HG03139 (cell line): ENCODE data around the gene MXD4.

ENCODE experiments used
- ATAC-seq: cut with Tn5 transposase; IDR thresholded peaks from one replicate; pipeline ENCODE4 v1.9.1; 2021; ENCODE audit not compliant: unreplicated experiment

The MXD4 gene

GRCh38 chr4:2264481-2265041, 2.7 kb upstream of the MXD4 start:
- ATAC-seq = no peak

GRCh38 chr4:2263926-2264321, 2.0 kb upstream of the MXD4 start:
- no peak for ATAC-seq

GRCh38 chr4:2262944-2263250, 988 bp upstream of the MXD4 start:
- ATAC-seq = no peak

DNA sequence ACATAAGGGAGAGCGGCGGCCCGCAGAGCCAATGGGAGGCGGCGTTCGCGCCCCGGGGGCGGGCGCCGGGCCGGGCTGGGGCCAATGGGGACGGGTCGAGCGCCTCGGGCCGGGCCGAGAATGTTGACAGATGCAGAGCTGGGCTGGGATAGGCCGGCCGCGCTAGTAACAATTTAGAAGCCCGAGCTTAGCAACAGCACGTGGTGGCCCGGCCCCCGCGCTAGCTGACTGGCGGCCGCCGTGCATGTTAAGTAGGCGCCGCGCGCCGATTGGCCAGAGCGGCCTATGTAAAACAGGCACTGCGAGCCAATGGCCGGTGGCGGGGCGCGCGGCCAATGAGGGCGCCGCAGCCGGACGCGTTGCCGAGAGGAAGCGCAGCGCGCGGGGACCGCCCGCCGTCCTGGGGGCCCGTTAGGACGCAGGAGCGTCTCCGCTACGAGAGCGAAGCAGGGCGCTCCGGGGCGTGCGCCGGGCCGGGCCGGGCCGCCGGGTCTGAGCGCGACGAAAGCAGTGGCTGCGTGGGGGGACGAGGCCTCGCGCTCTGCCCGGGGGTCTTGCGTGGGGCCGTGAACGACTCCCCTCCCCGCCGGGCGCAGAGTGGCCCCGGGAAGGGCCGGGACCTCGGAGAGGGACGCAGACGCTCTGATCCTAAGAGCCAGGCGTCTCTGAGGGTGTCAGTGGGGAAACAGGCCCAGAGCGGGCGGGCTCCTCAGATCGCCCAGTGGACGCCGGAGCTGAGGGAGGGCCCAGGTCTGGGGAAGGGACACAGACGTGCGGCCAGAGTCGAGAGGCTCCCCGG, 435 bp upstream of the MXD4 start:
- peak; percentile 85 for ATAC-seq

GRCh38 chr4:2261110-2261852, 628 bp downstream of the MXD4 start:
- ATAC-seq = no peak

DNA sequence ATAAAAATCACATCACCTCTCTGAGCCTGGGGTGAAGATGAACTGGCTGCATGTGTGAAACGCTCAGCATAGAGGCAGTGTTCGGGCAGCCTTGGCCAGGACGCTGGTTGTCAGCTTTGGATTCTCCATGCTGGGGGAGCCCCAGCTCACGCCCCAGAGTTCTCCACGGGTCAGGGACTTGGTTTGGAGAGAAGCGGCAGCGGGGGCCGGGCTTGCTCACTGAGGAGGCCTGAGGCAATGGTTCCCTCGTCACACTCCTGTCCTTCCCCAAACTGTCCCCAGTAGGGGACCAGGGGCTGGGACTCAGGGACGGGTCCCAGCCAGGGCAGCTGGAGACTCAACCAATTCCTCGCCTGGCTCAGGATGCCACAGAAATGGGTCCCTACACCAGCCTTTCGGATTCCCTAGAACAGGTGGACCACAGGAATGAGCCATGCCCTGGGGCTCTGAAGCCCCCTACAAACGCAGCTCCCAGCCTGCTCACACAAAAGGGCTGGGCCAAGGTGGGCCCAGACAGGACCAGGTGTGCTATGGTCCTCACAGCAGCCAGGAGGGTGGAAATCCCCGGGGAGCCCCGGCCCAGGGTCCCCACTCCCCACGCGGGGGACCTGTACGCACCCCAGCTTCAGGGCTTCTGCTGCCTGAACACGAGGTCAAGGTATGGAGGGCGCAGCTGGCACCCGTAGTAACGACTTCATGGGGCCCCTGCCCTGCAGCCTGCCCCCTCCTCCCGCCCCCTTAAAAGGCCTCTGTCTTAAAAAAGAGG, 1.4 kb downstream of the MXD4 start:
- no peak for ATAC-seq

GRCh38 chr4:2259541-2260343, 2.2 kb downstream of the MXD4 start:
- ATAC-seq = no peak

- no peak for ATAC-seq
Observed at GRCh38 chr4:2259036-2259540, 2.8 kb downstream of the MXD4 start.

- ATAC-seq = no peak
Observed at GRCh38 chr4:2258091-2259035, 3.5 kb downstream of the MXD4 start.

DNA sequence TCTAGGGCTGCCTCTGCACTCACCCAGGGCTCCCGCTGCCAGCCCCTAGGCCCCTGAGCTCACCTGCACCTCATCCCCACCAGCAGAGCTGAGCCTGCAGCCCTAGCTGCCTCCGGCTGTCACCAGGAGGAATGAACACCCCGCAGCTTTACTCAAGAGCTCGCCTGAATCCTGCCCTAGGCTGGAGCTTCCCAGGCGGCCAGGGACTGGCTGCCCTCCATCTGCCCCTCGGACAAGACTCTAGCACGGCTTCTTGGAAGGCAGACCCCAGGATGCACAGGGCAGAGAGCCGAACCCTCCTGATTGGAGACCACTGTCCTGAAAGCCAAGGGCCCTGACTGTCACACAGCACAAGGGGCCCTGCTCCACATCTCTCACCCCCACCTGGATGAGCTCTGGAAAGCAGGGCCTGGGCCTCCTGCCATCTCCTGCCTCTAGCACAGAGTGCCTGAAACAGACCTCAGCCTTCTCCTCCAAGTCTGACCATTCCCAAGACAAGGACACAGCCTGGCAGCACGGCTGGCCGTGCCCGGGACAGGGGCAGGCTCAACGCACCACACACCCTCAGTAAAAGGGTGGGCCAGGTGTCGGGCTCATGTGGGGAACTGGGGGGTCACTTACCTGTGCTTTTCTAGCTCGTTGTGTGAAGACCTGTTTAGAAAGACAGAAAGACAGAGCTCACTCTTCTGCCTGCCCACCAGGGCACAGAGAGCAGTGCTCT, 4.4 kb downstream of the MXD4 start:
- ATAC-seq = no peak

GRCh38 chr4:2256781-2257191, 5.1 kb downstream of the MXD4 start:
- no peak for ATAC-seq

DNA sequence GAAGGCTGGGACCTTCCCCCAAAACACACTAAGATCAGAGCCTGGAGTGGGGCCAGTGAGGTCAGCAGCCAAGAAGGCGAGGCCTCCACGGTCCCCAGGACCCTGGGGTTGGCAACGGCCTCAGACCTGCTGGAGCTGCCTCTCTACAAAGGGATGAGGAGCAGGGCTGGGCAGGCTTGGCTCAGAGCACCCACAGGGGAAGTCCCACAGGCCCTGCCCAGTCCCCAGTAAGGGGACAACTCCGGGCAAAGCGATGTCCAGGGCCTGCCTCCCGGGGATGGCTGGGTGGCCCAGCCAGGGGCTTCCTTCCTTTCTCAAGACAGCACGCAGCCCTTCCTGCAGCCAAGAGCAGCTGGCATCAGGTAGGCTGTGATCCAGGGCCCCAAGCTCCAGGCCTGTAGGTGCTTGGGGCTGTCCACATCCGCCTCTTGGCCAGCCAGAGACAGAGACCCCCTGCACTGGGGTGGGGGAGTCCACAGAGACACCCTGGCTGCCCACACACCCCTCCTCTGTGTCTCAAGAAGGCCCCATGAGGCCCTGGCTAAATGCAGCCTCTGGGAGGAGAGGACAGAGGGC, 5.7 kb downstream of the MXD4 start:
- ATAC-seq = no peak

DNA sequence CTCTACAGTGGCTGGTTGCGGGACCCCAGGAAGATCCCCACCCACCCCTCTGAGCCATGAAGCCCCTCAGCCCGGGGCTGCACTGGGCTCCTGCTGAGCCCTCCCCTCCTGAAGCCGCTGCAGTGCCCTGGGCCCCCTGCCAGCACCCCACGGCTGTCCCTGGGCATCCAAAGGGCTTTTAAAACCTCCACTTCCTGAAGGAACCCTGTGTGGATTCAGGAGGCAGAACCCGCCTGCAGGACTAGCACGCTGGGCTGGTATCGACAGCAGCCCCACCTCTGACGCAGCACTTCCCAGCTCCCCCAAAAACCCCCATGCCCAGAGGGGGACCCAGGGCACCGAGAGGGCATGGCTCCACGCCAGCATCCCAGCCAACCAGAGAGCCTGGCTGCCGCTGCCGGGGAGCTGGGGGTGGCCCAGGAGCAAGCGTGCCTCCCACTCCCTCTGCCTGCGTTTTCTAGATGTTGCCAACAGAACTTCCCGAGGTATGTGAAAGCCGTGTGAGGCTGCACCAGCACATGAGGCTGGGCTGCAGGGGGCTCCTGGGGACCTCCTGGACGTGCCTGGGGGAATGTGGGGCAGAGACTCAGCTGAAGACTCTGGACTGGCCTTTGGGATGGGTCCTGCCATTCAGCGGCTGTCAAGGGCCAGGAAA, 6.3 kb downstream of the MXD4 start:
- ATAC-seq = no peak

DNA sequence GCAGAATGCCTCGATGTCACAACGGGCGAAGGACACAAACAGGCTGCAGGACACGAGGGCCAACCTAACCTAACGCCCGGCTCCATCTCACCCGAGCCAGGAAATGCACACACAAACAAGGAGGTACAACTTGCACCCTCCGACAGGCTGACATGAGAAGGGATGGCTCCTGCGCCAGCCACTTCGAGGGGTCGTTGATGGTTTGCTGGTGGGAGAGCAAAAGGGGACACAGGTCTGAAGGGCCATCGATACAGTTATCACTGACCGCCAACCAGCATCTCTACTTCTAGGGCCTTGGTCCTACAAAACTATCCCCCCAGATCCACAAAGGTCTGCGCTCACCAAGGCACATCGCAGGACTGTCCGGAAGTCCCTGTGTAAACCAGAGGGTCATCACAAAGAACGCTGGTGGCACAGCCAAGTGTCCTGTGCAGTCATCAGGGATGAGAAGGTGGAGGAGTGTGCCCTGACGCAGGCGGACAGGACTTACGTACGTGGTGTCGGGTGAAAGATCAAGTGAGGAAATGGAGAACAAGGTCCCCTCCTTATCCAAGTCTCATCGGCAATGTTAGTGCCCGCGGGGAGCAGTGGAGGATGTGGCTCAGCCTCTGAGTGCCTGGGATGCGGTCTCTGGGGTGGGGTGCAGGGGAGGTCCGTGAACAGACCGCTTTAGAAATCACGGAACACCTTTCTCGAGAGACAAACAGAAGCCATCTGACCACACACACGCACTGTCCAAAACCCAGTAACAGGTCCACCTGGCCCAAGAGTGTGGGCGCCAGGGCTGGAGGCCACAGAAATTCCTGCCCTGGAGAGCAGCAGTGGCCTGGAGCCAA, 7.0 kb downstream of the MXD4 start:
- ATAC-seq = no peak

GRCh38 chr4:2253160-2254084, 8.5 kb downstream of the MXD4 start:
- no peak for ATAC-seq

GRCh38 chr4:2252530-2253091, 9.3 kb downstream of the MXD4 start:
- no peak for ATAC-seq
